ENCODE measurements around the gene WNT9B. TPM values are rescaled to one million over a fixed set of nuclear protein-coding genes. Genes with fewer than 3 reads are reported as not detected.

Gene WNT9B
- total and polyA plus RNA-seq, 9 of the 15 experiments (the other 6 are each of a cell fraction or from before 2014, with no cell fraction given), result not detected

DNA sequence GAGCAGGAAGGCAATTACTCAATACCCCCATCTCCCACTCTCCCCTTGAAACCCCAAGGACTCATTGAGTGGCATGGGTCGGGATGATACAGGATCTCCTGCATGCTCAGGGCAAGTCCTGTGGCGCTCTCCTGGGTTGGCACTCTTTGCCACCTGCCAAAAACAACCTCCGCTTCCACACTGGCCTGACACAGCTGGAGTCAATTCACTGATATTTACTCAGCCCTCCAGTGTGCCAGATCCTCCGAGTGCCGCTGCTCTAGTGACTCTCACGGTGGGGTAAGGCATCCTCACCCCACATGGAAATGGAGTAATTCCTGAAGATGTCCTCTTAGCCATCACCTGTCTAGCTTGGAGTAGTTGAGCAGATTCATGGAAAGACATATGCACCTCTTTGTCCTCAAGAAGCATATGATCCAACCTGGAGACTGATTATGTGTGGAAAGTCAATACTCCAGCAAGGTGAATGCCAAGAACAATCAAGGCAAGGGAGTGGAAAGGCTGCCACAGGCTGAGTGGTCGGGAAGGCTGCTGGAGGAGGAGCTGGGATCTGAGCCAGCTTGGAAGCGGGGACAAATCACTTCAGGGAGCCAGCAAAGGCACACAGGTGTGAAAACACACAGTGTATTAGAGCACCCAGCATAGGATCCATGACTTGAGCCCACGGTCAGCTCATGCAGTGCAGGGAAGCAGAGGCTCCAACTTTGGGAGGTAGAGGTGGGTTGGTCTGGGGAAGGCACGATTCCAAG, 59.0 kb downstream of the WNT9B start (continued):
- TF ChIP-seq, protein P1, sequence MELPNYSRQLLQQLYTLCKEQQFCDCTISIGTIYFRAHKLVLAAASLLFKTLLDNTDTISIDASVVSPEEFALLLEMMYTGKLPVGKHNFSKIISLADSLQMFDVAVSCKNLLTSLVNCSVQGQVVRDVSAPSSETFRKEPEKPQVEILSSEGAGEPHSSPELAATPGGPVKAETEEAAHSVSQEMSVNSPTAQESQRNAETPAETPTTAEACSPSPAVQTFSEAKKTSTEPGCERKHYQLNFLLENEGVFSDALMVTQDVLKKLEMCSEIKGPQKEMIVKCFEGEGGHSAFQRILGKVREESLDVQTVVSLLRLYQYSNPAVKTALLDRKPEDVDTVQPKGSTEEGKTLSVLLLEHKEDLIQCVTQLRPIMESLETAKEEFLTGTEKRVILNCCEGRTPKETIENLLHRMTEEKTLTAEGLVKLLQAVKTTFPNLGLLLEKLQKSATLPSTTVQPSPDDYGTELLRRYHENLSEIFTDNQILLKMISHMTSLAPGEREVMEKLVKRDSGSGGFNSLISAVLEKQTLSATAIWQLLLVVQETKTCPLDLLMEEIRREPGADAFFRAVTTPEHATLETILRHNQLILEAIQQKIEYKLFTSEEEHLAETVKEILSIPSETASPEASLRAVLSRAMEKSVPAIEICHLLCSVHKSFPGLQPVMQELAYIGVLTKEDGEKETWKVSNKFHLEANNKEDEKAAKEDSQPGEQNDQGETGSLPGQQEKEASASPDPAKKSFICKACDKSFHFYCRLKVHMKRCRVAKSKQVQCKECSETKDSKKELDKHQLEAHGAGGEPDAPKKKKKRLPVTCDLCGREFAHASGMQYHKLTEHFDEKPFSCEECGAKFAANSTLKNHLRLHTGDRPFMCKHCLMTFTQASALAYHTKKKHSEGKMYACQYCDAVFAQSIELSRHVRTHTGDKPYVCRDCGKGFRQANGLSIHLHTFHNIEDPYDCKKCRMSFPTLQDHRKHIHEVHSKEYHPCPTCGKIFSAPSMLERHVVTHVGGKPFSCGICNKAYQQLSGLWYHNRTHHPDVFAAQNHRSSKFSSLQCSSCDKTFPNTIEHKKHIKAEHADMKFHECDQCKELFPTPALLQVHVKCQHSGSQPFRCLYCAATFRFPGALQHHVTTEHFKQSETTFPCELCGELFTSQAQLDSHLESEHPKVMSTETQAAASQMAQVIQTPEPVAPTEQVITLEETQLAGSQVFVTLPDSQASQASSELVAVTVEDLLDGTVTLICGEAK (IDR thresholded peaks at IDR 0.05), result no peak
- TF ChIP-seq, protein P1 (CRISPR knock-in tag; IDR thresholded peaks at IDR 0.05), result no peak
- no peak for TF ChIP-seq PHTF2 (CRISPR knock-in tag; IDR thresholded peaks at IDR 0.05)
- TF ChIP-seq, protein P2, sequence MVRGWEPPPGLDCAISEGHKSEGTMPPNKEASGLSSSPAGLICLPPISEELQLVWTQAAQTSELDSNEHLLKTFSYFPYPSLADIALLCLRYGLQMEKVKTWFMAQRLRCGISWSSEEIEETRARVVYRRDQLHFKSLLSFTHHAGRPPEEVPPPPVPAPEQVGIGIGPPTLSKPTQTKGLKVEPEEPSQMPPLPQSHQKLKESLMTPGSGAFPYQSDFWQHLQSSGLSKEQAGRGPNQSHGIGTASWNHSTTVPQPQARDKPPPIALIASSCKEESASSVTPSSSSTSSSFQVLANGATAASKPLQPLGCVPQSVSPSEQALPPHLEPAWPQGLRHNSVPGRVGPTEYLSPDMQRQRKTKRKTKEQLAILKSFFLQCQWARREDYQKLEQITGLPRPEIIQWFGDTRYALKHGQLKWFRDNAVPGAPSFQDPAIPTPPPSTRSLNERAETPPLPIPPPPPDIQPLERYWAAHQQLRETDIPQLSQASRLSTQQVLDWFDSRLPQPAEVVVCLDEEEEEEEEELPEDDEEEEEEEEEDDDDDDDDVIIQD (CRISPR knock-in tag; IDR thresholded peaks at IDR 0.05), result no peak

Data from K562 (cell line).